H1 (cell line): ENCODE measurements around the gene NARS2. TPM values are rescaled to one million over a fixed set of nuclear protein-coding genes. Genes with fewer than 3 reads are reported as not detected.

Experiments used
- CTCF ChIA-PET: fragments of 300-600 bp; sonication (Branson Sonifier 250); formaldehyde crosslinking; loops from one replicate; lab custom pipeline; 2021; ENCODE audit not compliant: partially characterized antibody; lab: Charles Lee
- POLR2A ChIA-PET: fragments of 300-600 bp; sonication (Branson Sonifier 250); formaldehyde crosslinking; loops from one replicate; lab custom pipeline; 2021; ENCODE audit warnings: inconsistent platforms; ENCODE audit not compliant: partially characterized antibody; lab: Charles Lee
- DNase-seq, 2 experiments: peaks; one replicate each; pipeline versions ENCODE4 v3.0.0 to v3.0.0-alpha.2; 2010 to 2022; ENCODE audit warnings: low spot score in 2 of 2, low read depth in 1 of 2, mixed read lengths in 1 of 2
- FAIRE-seq: peaks from 2 replicates; lab custom pipeline; 2011; peaks lifted over from hg19 to GRCh38; lab: Jason Lieb, UNC
- H2AFZ ChIP-seq: 2 replicates; pipeline ENCODE4 v1.8.1; 2012; ENCODE audit warnings: low read length, inconsistent platforms
- H2AK5ac ChIP-seq: 2 replicates; pipeline ENCODE4 v1.6.1; 2013; ENCODE audit warnings: low read depth, low read length
- H2BK120ac ChIP-seq: replicated peaks from 2 replicates; pipeline ENCODE3; 2013; ENCODE audit warnings: low read depth, low read length, inconsistent platforms
- H2BK12ac ChIP-seq: 2 replicates; pipeline ENCODE4 v1.6.1; 2013; ENCODE audit warnings: low read depth, low read length
- H2BK15ac ChIP-seq: 2 replicates; pipeline ENCODE4 v1.6.1; 2013; ENCODE audit warnings: low read length
- H2BK20ac ChIP-seq: 2 replicates; pipeline ENCODE4 v1.6.1; 2013; ENCODE audit warnings: low read length
- H2BK5ac ChIP-seq: 2 replicates; pipeline ENCODE4 v1.6.1; 2013; ENCODE audit warnings: low read depth, low read length
- H3K14ac ChIP-seq: 2 replicates; pipeline ENCODE4 v1.6.1; 2013; ENCODE audit warnings: inconsistent platforms; ENCODE audit not compliant: insufficient read length
- H3K18ac ChIP-seq: 2 replicates; pipeline ENCODE4 v1.6.1; 2013; ENCODE audit warnings: low read length; ENCODE audit errors: extremely low read depth
- H3K23ac ChIP-seq: 2 replicates; pipeline ENCODE4 v1.6.1; 2013; ENCODE audit warnings: inconsistent platforms; ENCODE audit not compliant: insufficient read length
- H3K23me2 ChIP-seq: 2 replicates; pipeline ENCODE4 v1.6.1; 2013; ENCODE audit warnings: low read depth, low read length
- H3K27ac ChIP-seq: 2 replicates; pipeline ENCODE4 v1.6.1; 2011; ENCODE audit warnings: low read depth, low read length, inconsistent platforms
- H3K27me3 ChIP-seq, 4 experiments: replicated peaks in 1 of 4; 1 replicate in 1 of 4; 2 replicates in 3 of 4; pipeline versions ENCODE4 v1.6.1 to v1.8.1; 2011 to 2013; ENCODE audit warnings: low read length in 3 of 4, mild to moderate bottlenecking in 3 of 4, inconsistent platforms in 2 of 4, mixed read lengths in 2 of 4, moderate library complexity in 1 of 4; ENCODE audit not compliant: control insufficient read depth in 3 of 4, insufficient read depth in 3 of 4; ENCODE audit errors: extremely low read depth in 1 of 4
- H3K36me3 ChIP-seq, 4 experiments: 2 replicates each; pipeline versions ENCODE4 v1.6.1 to v1.8.1; 2011 to 2013; ENCODE audit warnings: mild to moderate bottlenecking in 4 of 4, low read length in 3 of 4, moderate library complexity in 2 of 4, control low read depth in 1 of 4, inconsistent platforms in 1 of 4; ENCODE audit not compliant: insufficient read depth in 4 of 4, control insufficient read depth in 2 of 4
- H3K4ac ChIP-seq: replicated peaks from 2 replicates; pipeline ENCODE3; 2013; ENCODE audit warnings: low read length, low read depth, mixed read lengths, inconsistent platforms; ENCODE audit not compliant: insufficient read length
- H3K4me1 ChIP-seq, 4 experiments: replicated peaks in 1 of 4; 1 replicate in 1 of 4; 2 replicates in 3 of 4; pipeline versions ENCODE4 v1.6.1 to v1.8.1; 2011 to 2013; ENCODE audit warnings: low read length in 3 of 4, inconsistent platforms in 2 of 4, mixed read lengths in 1 of 4; ENCODE audit not compliant: insufficient read depth in 4 of 4, control insufficient read depth in 3 of 4
- H3K4me2 ChIP-seq, 2 experiments: 2 replicates each; pipeline versions ENCODE4 v1.6.1 to v1.8.1; 2011 to 2013; ENCODE audit warnings: low read depth in 2 of 2, low read length in 2 of 2, control low read depth in 1 of 2, inconsistent platforms in 1 of 2, mild to moderate bottlenecking in 1 of 2; ENCODE audit not compliant: insufficient read depth in 1 of 2
- H3K4me3 ChIP-seq, 4 experiments: fragments of 200-600, 300-600 bp in 1 of 4; sonication (generic), shearing (Covaris generic), sonication (Bioruptor Twin) in 1 of 4; 2 replicates each; pipeline versions ENCODE4 v1.5.1 to v1.8.1; 2011 to 2016; ENCODE audit warnings: low read length in 4 of 4, low read depth in 3 of 4, control low read depth in 2 of 4, inconsistent platforms in 2 of 4, mild to moderate bottlenecking in 2 of 4, mixed read lengths in 1 of 4, moderate library complexity in 1 of 4; ENCODE audit not compliant: insufficient read depth in 2 of 4; ENCODE audit errors: extremely low read depth in 1 of 4
- H3K56ac ChIP-seq: replicated peaks from 2 replicates; pipeline ENCODE3; 2013; ENCODE audit warnings: low read depth, mild to moderate bottlenecking, mixed read lengths, low read length, inconsistent platforms; ENCODE audit not compliant: insufficient read length
- H3K79me1 ChIP-seq: 2 replicates; pipeline ENCODE4 v1.6.1; 2013; ENCODE audit warnings: low read depth, low read length, control low read depth
- H3K79me2 ChIP-seq, 2 experiments: 2 replicates each; pipeline versions ENCODE4 v1.6.1 to v1.8.1; 2012 to 2013; ENCODE audit warnings: low read length in 2 of 2, mild to moderate bottlenecking in 2 of 2, inconsistent platforms in 1 of 2; ENCODE audit not compliant: insufficient read depth in 2 of 2, control insufficient read depth in 1 of 2
- H3K9ac ChIP-seq, 4 experiments: replicated peaks in 1 of 4; 1 replicate in 1 of 4; 2 replicates in 3 of 4; pipeline versions ENCODE4 v1.6.1 to v1.8.1; 2011 to 2013; ENCODE audit warnings: low read depth in 3 of 4, low read length in 3 of 4, control low read depth in 2 of 4, mild to moderate bottlenecking in 2 of 4, moderate library complexity in 2 of 4, inconsistent platforms in 1 of 4; ENCODE audit errors: extremely low read depth in 1 of 4
- H3K9me3 ChIP-seq, 2 experiments: 2 replicates each; pipeline versions ENCODE4 v1.6.1 to v1.8.1; 2012 to 2013; ENCODE audit warnings: mild to moderate bottlenecking in 2 of 2, moderate library complexity in 2 of 2, control low read depth in 1 of 2, inconsistent platforms in 1 of 2, low read depth in 1 of 2, low read length in 1 of 2, mixed read lengths in 1 of 2; ENCODE audit not compliant: insufficient read depth in 2 of 2
- H4K20me1 ChIP-seq, 2 experiments: replicated peaks in 1 of 2; 2 replicates each; pipeline versions ENCODE3 to v1.8.1; 2011 to 2013; ENCODE audit warnings: inconsistent platforms in 2 of 2, low read length in 2 of 2, mild to moderate bottlenecking in 1 of 2; ENCODE audit not compliant: insufficient read depth in 2 of 2, control insufficient read depth in 1 of 2
- H4K5ac ChIP-seq: 2 replicates; pipeline ENCODE4 v1.6.1; 2013; ENCODE audit warnings: low read length, low read depth, mixed read lengths, inconsistent platforms; ENCODE audit not compliant: insufficient read length
- H4K8ac ChIP-seq: 2 replicates; pipeline ENCODE4 v1.8.0; 2013; ENCODE audit warnings: mild to moderate bottlenecking, moderate library complexity, low read length, inconsistent platforms; ENCODE audit not compliant: insufficient read depth; ENCODE audit errors: extremely low read depth
- H4K91ac ChIP-seq: replicated peaks from 2 replicates; pipeline ENCODE3; 2013; ENCODE audit warnings: low read length, mixed read lengths, inconsistent platforms; ENCODE audit not compliant: insufficient read length
- BACH1 ChIP-seq: IDR thresholded peaks from 2 replicates; pipeline ENCODE4 v1.6.1; 2012; ENCODE audit warnings: low read length, improper control_type of control experiment
- CBX5 ChIP-seq: fragments of 300-800, 300-1000 bp; sonication (generic); IDR thresholded peaks from 2 replicates; pipeline ENCODE4 v1.7.1; 2016; ENCODE audit warnings: antibody characterized with exemption, low read length, low read depth
- CEBPB ChIP-seq: IDR thresholded peaks from 2 replicates; pipeline ENCODE4 v1.6.1; 2012; ENCODE audit warnings: low read depth, low read length
- POLR2AphosphoS5 ChIP-seq: IDR thresholded peaks from 2 replicates; pipeline ENCODE4 v1.6.1; 2011; ENCODE audit warnings: low read depth, low read length
- SIRT6 ChIP-seq: IDR thresholded peaks from one replicate; pipeline ENCODE4 v1.7.1; 2012; ENCODE audit warnings: low read length, inconsistent platforms
- SUZ12 ChIP-seq: fragments of 200-600 bp; sonication (generic); IDR thresholded peaks from 2 replicates; pipeline ENCODE4 v1.6.1; 2012; ENCODE audit warnings: mild to moderate bottlenecking, inconsistent platforms, low read length, moderate library complexity, mixed read lengths
- ZNF274 ChIP-seq: IDR thresholded peaks from 2 replicates; pipeline ENCODE4 v1.7.0; 2012; ENCODE audit warnings: low read length, borderline replicate concordance; ENCODE audit errors: extremely low read depth
- WGBS, 2 experiments: shearing (Covaris generic) in 1 of 2; methylation state at CpG; one replicate each; pipeline versions ENCODE4 v1.1.6 to v1.1.7; 2013 to 2015; ENCODE audit warnings: low lambda C conversion rate in 2 of 2, mixed read lengths in 2 of 2, inconsistent platforms in 1 of 2, low coverage in 1 of 2, missing lambda C conversion rate in 1 of 2; ENCODE audit not compliant: insufficient replicate concordance in 2 of 2, insufficient coverage in 1 of 2, insufficient read length in 1 of 2; ENCODE audit errors: extremely low coverage in 1 of 2, missing lambda C conversion rate in 1 of 2; 5-methylcytosine and 5-hydroxymethylcytosine counted together
- polyA plus RNA-seq, 7 experiments: library from polyadenylated mRNA; depleted of rRNA in 3 of 7; stranded (reverse) in 5 of 7; unstranded in 2 of 7; fragments of >200 nt in 5 of 7; fragments of 200-250 nt in 2 of 7; gene quantifications; 1 replicate in 5 of 7; 2 replicates in 1 of 7; 4 replicates in 1 of 7; pipeline versions ENCODE4 v1.2.1 to v1.2.3, GENCODE V29; 2011 to 2013; ENCODE audit warnings: missing spikeins in 2 of 7, mixed read lengths in 2 of 7
- total RNA-seq: library from RNA; stranded (reverse); fragmentation: NEBNext Ultra II Directional; extraction: Animal tissue kit (Norgen Biotek cat#: 25700); gene quantifications from 2 replicates; pipeline ENCODE4 v1.2.1, GENCODE V29; 2021

The NARS2 gene
- total and polyA plus RNA-seq, 2 of the 8 experiments (the other 6 are each of a cell fraction or from before 2014, with no cell fraction given) = 26.2 to 51.6 TPM

DNA sequence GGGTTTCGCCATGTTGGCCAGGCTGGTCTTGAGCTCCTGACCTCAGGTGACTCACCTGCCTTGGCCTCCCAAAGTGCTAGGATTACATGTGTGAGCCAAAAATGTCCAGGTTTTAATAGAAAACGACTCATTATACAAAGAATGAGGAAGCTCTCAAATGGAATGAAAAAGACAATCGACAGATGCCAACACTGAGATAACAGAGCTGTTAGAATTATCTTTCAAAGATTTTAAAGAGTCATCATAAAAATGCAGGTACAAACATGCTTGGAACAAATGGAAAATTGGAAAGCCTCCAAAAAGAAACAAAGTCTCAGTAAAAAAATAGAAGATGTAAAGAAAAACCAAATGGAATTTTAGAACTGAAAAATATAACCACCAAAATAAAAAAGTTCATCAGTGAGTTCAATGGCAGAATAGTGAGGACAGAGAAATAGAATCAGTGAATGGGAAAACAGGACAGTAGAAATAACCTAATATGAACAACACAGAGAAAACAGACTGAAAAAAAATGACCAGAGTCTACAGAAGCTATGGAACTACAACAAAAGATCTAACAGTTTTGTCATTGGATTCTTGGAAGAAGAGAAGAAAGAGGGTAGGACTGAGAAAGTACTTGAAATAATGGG lies 168.0 kb downstream of the NARS2 start:
- H3K18ac ChIP-seq = no peak overlapping the region
- H4K8ac ChIP-seq = no peak overlapping the region
- DNase-seq (no peak), FAIRE-seq (no peak)
- H2BK15ac ChIP-seq = no peak overlapping the region
- no peaks in the 10 kb centered on the region for H3K79me1 ChIP-seq
- H3K27me3 ChIP-seq = no peaks in the 10 kb centered on the region
- H2BK5ac ChIP-seq = no peak overlapping the region
- H4K20me1 ChIP-seq = no peaks in the 10 kb centered on the region
- H3K23ac ChIP-seq = no peak overlapping the region
- H3K36me3 ChIP-seq = no peaks in the 10 kb centered on the region; a peak in 1 of 8 replicates
- no peak overlapping the region for H3K9ac ChIP-seq
- no peaks in the 10 kb centered on the region; a peak in 1 of 7 replicates for H3K4me1 ChIP-seq
- no peak overlapping the region for H2AFZ ChIP-seq
- H4K91ac ChIP-seq = no peak overlapping the region
- no peak overlapping the region for H4K5ac ChIP-seq
- no peak overlapping the region for H2BK12ac ChIP-seq
- WGBS, 2 experiments = 89% methylated on average over 3 of the region's 3 CpGs; no CpG with 5 or more reads in 1 of the 2 experiments
- no peak overlapping the region for H3K4ac ChIP-seq
- H3K9me3 ChIP-seq = peaks cover 3 to 8% of the 10 kb centered on the region in 2 experiments; a peak in 1 of 4 replicates
- peaks cover 0 to 8% of the 10 kb centered on the region in 2 experiments; a peak in 1 of 4 replicates for H3K79me2 ChIP-seq
- no peak overlapping the region for H3K4me2 ChIP-seq
- H3K56ac ChIP-seq = no peak overlapping the region
- H3K27ac ChIP-seq = no peak overlapping the region
- no peak overlapping the region for H2BK20ac ChIP-seq
- ChIA-PET CTCF (interaction anchor here (0.6 to 3.6 kb wide), 4 partner anchors 9 to 87 kb away, joined by 4 to 15 read pairs (median 4); no protein-coding TSS in a partner anchor), POLR2A (no interaction called here)
- no peak overlapping the region for H2BK120ac ChIP-seq
- no peak overlapping the region for H3K4me3 ChIP-seq
- no peak overlapping the region for H3K14ac ChIP-seq
- H2AK5ac ChIP-seq = no peak overlapping the region
- no peaks in the 10 kb centered on the region for H3K23me2 ChIP-seq
- TF ChIP-seq CBX5 (no peak), CEBPB (no peak), BACH1 (no peak), SIRT6 (no peak), SUZ12 (no peak), POLR2AphosphoS5 (no peak), ZNF274 (no peak)
